HepG2 (cell line): Measurements from ENCODE around the gene NFE2L1. TPM values are rescaled to one million over a fixed set of nuclear protein-coding genes. Genes with fewer than 3 reads are reported as not detected.

Source experiments
- ASH2L ChIP-seq: fragments of 300-600, 200-600 bp; sonication (generic); IDR thresholded peaks from 2 replicates; pipeline ENCODE4 v1.7.0; 2017; ENCODE audit warnings: low read depth, mild to moderate bottlenecking, moderate library complexity, mixed read lengths, low read length; ENCODE audit not compliant: insufficient read length
- ATF7-NPFF ChIP-seq: sonication (generic); formaldehyde crosslinking; IDR thresholded peaks from 2 replicates; pipeline ENCODE4 v1.8.1; 2023; ENCODE audit warnings: mild to moderate bottlenecking, low read depth, missing genetic modification reagents, moderate library complexity
- EZH2 ChIP-seq: conservative IDR thresholded peaks from 2 replicates; pipeline ENCODE4 v1.6.1; 2012; ENCODE audit warnings: mild to moderate bottlenecking, low read depth, low read length, moderate library complexity
- GZF1 ChIP-seq: sonication (generic); formaldehyde crosslinking; IDR thresholded peaks from 2 replicates; pipeline ENCODE4 v1.5.1; 2020; ENCODE audit warnings: mild to moderate bottlenecking, missing genetic modification reagents
- HOXA5 ChIP-seq: sonication (generic); formaldehyde crosslinking; IDR thresholded peaks from 2 replicates; pipeline ENCODE4 v1.4.0; 2020; ENCODE audit warnings: missing genetic modification reagents
- PAF1 ChIP-seq: IDR thresholded peaks from 2 replicates; pipeline ENCODE4 v1.6.1; 2016; ENCODE audit warnings: missing genetic modification reagents, missing compliant biosample characterization
- TARDBP ChIP-seq: sonication (generic); formaldehyde crosslinking; IDR thresholded peaks from 2 replicates; pipeline ENCODE4 v1.8.0; 2022; ENCODE audit warnings: mild to moderate bottlenecking, missing genetic modification reagents
- THAP11 ChIP-seq: IDR thresholded peaks from 2 replicates; pipeline ENCODE4 v1.6.1; 2016; ENCODE audit warnings: missing biosample characterization, missing genetic modification reagents
- ZBTB3 ChIP-seq: sonication (generic); formaldehyde crosslinking; IDR thresholded peaks from 2 replicates; pipeline ENCODE4 v1.4.0; 2020; ENCODE audit warnings: low read depth, mild to moderate bottlenecking, moderate library complexity, missing genetic modification reagents, borderline replicate concordance
- ZNF121 ChIP-seq: sonication (generic); formaldehyde crosslinking; IDR thresholded peaks from 2 replicates; pipeline ENCODE4 v1.5.0; 2020; ENCODE audit warnings: mild to moderate bottlenecking, missing genetic modification reagents
- ZNF235 ChIP-seq: sonication (generic); formaldehyde crosslinking; IDR thresholded peaks from 2 replicates; pipeline ENCODE4 v1.8.1; 2023; ENCODE audit warnings: mild to moderate bottlenecking, missing genetic modification reagents, borderline replicate concordance
- ZNF619 ChIP-seq: sonication (generic); formaldehyde crosslinking; IDR thresholded peaks from 2 replicates; pipeline ENCODE4 v1.4.0; 2020; ENCODE audit warnings: mild to moderate bottlenecking, missing genetic modification reagents
- ZNF660 ChIP-seq: sonication (generic); formaldehyde crosslinking; IDR thresholded peaks from 2 replicates; pipeline ENCODE4 v1.5.1; 2020; ENCODE audit warnings: mild to moderate bottlenecking, low read depth, missing genetic modification reagents, borderline replicate concordance
- ZNF781 ChIP-seq: sonication (generic); formaldehyde crosslinking; IDR thresholded peaks from 2 replicates; pipeline ENCODE4 v1.5.1; 2020; ENCODE audit warnings: borderline replicate concordance, mild to moderate bottlenecking, missing genetic modification reagents; ENCODE audit errors: not compliant biosample characterization
- ZSCAN22 ChIP-seq: sonication (generic); formaldehyde crosslinking; IDR thresholded peaks from 2 replicates; pipeline ENCODE4 v1.4.0; 2020; ENCODE audit warnings: mild to moderate bottlenecking, missing genetic modification reagents
- polyA plus RNA-seq, 8 experiments: library from polyadenylated mRNA; depleted of rRNA in 3 of 8; stranded (reverse) in 7 of 8; unstranded in 1 of 8; fragments of >200 nt; fragmentation: Illumina TruSeq in 4 of 8; extraction: Trizol in 4 of 8; gene quantifications; 2 replicates each; pipeline versions ENCODE4 v1.2.1 to v1.2.3, GENCODE V29; 2011 to 2016; ENCODE audit warnings: low read depth in 4 of 8, missing spikeins in 1 of 8, mixed read lengths in 1 of 8; ENCODE audit not compliant: insufficient read depth in 1 of 8
- total RNA-seq, 5 experiments: library from RNA; depleted of rRNA; stranded (reverse); fragments of >200 nt; fragmentation: Illumina TruSeq; extraction: Trizol; gene quantifications; 2 replicates each; pipeline ENCODE4 v1.2.3, GENCODE V29; 2016; ENCODE audit warnings: low read depth in 1 of 5
- TF ChIP-seq, protein P1 (sequence below): IDR thresholded peaks from 2 replicates; pipeline ENCODE4 v1.6.1; 2016; ENCODE audit warnings: missing compliant biosample characterization, missing genetic modification reagents, borderline replicate concordance
- TF ChIP-seq, protein P2 (sequence below): sonication (generic); formaldehyde crosslinking; IDR thresholded peaks from 2 replicates; pipeline ENCODE4 v1.4.0; 2020; ENCODE audit warnings: mild to moderate bottlenecking, missing genetic modification reagents
- TF ChIP-seq, protein P3 (sequence below): sonication (generic); formaldehyde crosslinking; IDR thresholded peaks from 2 replicates; pipeline ENCODE4 v1.8.1; 2023; ENCODE audit warnings: mild to moderate bottlenecking, moderate library complexity, missing genetic modification reagents
- TF ChIP-seq, protein P4 (sequence below): sonication (generic); formaldehyde crosslinking; IDR thresholded peaks from 2 replicates; pipeline ENCODE4 v1.4.0; 2020; ENCODE audit warnings: missing genetic modification reagents, mild to moderate bottlenecking, borderline replicate concordance

NFE2L1 gene
- total and polyA plus RNA-seq, 2 of the 13 experiments (the other 11 are each of a cell fraction or from before 2014, with no cell fraction given) = 67.0 to 234 TPM

DNA sequence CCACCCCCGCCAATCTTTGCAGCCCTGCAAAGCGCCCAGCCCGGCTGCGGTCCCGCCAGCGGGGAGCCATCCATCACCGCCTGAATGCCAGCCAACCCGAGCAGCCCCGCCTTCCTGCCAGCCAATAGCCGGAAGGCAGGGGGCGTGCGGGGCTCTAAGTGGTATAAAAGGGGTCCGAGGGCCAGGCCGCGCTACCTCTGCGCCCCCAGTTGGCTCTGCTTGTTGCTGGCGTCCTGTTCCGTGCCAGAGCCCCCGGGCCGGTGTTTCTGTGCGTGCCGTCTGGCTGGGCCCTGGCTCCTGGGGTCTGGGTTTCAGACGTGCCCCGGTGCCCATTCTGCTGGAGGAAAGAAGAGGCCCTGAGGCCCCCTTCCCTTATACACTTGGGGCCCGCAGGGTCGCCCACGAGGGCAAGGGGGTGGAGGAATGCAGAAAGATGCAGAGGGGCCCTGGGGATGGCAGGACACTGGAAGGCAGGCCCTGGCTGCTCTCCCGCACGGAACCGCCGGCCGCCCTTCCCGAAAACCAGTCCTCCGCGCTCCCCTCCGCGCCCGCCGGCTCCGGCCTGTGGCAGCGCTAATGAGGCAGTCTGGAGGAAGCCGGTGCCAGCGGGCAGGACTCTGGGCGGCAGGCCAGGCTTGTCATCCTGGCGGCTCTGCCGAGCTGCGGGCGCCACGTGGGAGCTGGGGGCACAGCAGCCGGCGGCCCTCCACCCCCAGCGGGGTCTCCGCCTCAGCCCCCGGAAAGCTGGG lies 24.6 kb upstream of the NFE2L1 start (continued):
- TF ChIP-seq ZNF235 (no peak), GZF1 (no peak), ZNF619 (no peak), ZBTB3 (CRISPR knock-in tag) (no peak), ATF7-NPFF (CRISPR knock-in tag) (no peak), ZNF121 (0 out of 2 replicates have a peak, but pooled peaks have one; percentile 15), EZH2 (no peak), PAF1 (CRISPR knock-in tag) (no peak), ZSCAN22 (CRISPR knock-in tag) (no peak), THAP11 (CRISPR knock-in tag) (no peak), ASH2L (peak; percentile 59), ZNF660 (CRISPR knock-in tag) (no peak), TARDBP (CRISPR knock-in tag) (no peak), HOXA5 (CRISPR knock-in tag) (peak; percentile 65; the same call in 1 of the 2 replicates), ZNF781 (CRISPR knock-in tag) (no peak)
- TF ChIP-seq, protein P1, sequence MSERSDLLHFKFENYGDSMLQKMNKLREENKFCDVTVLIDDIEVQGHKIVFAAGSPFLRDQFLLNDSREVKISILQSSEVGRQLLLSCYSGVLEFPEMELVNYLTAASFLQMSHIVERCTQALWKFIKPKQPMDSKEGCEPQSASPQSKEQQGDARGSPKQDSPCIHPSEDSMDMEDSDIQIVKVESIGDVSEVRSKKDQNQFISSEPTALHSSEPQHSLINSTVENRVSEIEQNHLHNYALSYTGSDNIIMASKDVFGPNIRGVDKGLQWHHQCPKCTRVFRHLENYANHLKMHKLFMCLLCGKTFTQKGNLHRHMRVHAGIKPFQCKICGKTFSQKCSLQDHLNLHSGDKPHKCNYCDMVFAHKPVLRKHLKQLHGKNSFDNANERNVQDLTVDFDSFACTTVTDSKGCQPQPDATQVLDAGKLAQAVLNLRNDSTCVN (CRISPR knock-in tag) = no peak
- TF ChIP-seq, protein P2, sequence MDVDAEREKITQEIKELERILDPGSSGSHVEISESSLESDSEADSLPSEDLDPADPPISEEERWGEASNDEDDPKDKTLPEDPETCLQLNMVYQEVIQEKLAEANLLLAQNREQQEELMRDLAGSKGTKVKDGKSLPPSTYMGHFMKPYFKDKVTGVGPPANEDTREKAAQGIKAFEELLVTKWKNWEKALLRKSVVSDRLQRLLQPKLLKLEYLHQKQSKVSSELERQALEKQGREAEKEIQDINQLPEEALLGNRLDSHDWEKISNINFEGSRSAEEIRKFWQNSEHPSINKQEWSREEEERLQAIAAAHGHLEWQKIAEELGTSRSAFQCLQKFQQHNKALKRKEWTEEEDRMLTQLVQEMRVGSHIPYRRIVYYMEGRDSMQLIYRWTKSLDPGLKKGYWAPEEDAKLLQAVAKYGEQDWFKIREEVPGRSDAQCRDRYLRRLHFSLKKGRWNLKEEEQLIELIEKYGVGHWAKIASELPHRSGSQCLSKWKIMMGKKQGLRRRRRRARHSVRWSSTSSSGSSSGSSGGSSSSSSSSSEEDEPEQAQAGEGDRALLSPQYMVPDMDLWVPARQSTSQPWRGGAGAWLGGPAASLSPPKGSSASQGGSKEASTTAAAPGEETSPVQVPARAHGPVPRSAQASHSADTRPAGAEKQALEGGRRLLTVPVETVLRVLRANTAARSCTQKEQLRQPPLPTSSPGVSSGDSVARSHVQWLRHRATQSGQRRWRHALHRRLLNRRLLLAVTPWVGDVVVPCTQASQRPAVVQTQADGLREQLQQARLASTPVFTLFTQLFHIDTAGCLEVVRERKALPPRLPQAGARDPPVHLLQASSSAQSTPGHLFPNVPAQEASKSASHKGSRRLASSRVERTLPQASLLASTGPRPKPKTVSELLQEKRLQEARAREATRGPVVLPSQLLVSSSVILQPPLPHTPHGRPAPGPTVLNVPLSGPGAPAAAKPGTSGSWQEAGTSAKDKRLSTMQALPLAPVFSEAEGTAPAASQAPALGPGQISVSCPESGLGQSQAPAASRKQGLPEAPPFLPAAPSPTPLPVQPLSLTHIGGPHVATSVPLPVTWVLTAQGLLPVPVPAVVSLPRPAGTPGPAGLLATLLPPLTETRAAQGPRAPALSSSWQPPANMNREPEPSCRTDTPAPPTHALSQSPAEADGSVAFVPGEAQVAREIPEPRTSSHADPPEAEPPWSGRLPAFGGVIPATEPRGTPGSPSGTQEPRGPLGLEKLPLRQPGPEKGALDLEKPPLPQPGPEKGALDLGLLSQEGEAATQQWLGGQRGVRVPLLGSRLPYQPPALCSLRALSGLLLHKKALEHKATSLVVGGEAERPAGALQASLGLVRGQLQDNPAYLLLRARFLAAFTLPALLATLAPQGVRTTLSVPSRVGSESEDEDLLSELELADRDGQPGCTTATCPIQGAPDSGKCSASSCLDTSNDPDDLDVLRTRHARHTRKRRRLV (CRISPR knock-in tag) = no peak
- TF ChIP-seq, protein P3, sequence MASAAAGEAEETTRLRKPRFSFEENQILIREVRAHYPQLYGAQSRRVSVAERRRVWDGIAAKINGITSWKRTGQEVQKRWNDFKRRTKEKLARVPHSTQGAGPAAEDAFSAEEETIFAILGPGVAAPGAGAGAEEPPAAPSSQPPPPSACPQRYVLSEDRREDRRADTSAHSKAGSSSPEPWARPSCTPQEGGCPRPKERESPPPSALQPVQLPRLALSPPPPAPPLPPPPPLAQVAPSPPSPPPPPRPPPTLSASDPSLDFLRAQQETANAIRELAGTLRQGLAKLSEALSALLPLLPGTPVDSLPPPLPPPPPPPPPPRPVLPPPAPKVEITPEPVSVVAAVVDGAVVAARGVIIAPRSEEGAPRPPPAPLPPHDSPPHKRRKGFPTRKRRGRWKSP = peak; percentile 88; the same call in 1 of the 2 replicates
- TF ChIP-seq, protein P4, sequence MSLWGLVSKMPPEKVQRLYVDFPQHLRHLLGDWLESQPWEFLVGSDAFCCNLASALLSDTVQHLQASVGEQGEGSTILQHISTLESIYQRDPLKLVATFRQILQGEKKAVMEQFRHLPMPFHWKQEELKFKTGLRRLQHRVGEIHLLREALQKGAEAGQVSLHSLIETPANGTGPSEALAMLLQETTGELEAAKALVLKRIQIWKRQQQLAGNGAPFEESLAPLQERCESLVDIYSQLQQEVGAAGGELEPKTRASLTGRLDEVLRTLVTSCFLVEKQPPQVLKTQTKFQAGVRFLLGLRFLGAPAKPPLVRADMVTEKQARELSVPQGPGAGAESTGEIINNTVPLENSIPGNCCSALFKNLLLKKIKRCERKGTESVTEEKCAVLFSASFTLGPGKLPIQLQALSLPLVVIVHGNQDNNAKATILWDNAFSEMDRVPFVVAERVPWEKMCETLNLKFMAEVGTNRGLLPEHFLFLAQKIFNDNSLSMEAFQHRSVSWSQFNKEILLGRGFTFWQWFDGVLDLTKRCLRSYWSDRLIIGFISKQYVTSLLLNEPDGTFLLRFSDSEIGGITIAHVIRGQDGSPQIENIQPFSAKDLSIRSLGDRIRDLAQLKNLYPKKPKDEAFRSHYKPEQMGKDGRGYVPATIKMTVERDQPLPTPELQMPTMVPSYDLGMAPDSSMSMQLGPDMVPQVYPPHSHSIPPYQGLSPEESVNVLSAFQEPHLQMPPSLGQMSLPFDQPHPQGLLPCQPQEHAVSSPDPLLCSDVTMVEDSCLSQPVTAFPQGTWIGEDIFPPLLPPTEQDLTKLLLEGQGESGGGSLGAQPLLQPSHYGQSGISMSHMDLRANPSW (CRISPR knock-in tag) = no peak
